ENCODE measurements around the gene ASH1L. TPM values are rescaled to one million over a fixed set of nuclear protein-coding genes. Genes with fewer than 3 reads are reported as not detected.
"Not testable (repeated sequence)": the region's sequence is repeated elsewhere in the genome, so short reads cannot be mapped to it uniquely, and the experiment has no call there.

Gene ASH1L
- polyA plus RNA-seq, 3 donors: 5.6 to 13.6 (median 12.0) TPM

GRCh38 chr1:155300553-155301329 lies 261.9 kb downstream of the ASH1L start:
- WGBS, 3 donors: 81 to 87% (median 85%) methylated on average over 9 of the region's 9 CpGs
- no peak overlapping the region for H3K27ac ChIP-seq (ENCODE audit: low read depth, low read length)

- 88 to 95% (median 95%) methylated on average over 8 of the region's 8 CpGs for WGBS, 3 donors
These were observed 262.6 kb downstream of the ASH1L start for GRCh38 chr1:155300024-155300423.

GRCh38 chr1:155297384-155297783 lies 265.2 kb downstream of the ASH1L start:
- WGBS, 3 donors: 69 to 76% (median 70%) methylated on average over 7 of the region's 7 CpGs
- H3K27ac ChIP-seq (ENCODE audit: low read depth, low read length): no peak overlapping the region

More at GRCh38 chr1:155300024-155300423, 262.6 kb downstream of the ASH1L start:
- no peak overlapping the region for H3K27ac ChIP-seq (ENCODE audit: low read depth, low read length)

- H3K27ac ChIP-seq (ENCODE audit: low read depth, low read length): no peak overlapping the region
- WGBS, 3 donors: 58 to 93% (median 93%) methylated on average over 3 of the region's 3 CpGs
These were observed 265.9 kb downstream of the ASH1L start for GRCh38 chr1:155296661-155297060.

GRCh38 chr1:155295942-155296267 lies 266.7 kb downstream of the ASH1L start:
- WGBS, 3 donors: 78 to 92% (median 91%) methylated on average over 7 of the region's 7 CpGs
- H3K27ac ChIP-seq (ENCODE audit: low read depth, low read length): no peak overlapping the region

GRCh38 chr1:155295183-155295941 lies 267.2 kb downstream of the ASH1L start:
- no peak overlapping the region for H3K27ac ChIP-seq (ENCODE audit: low read depth, low read length)
- 12 to 18% (median 15%) methylated on average over 45 to 47 of the region's 47 CpGs for WGBS, 3 donors

GRCh38 chr1:155294520-155295182 lies 268.0 kb downstream of the ASH1L start:
- no peak overlapping the region for H3K27ac ChIP-seq (ENCODE audit: low read depth, low read length)
- 32 to 39% (median 37%) methylated on average over 41 to 46 of the region's 46 CpGs for WGBS, 3 donors

GRCh38 chr1:155293086-155293749 lies 269.4 kb downstream of the ASH1L start:
- WGBS, 3 donors: 80 to 90% (median 89%) methylated on average over 17 of the region's 17 CpGs
- no peak overlapping the region for H3K27ac ChIP-seq (ENCODE audit: low read depth, low read length)

- WGBS, 3 donors: 77 to 85% (median 83%) methylated on average over 10 of the region's 10 CpGs
- not testable (repeated sequence) for H3K27ac ChIP-seq (ENCODE audit: low read depth, low read length)
These were observed 271.6 kb downstream of the ASH1L start for GRCh38 chr1:155291006-155291405.

GRCh38 chr1:155287987-155288543 lies 274.5 kb downstream of the ASH1L start:
- WGBS, 3 donors: 89 to 93% (median 91%) methylated on average over 21 of the region's 21 CpGs
- H3K27ac ChIP-seq (ENCODE audit: low read depth, low read length): no peak overlapping the region

- WGBS, 3 donors: 91 to 99% (median 94%) methylated on average over 2 of the region's 2 CpGs
- no peak overlapping the region for H3K27ac ChIP-seq (ENCODE audit: low read depth, low read length)
These were observed 276.1 kb downstream of the ASH1L start for GRCh38 chr1:155286544-155286943.

- 86 to 95% (median 94%) methylated on average over 18 of the region's 18 CpGs for WGBS, 3 donors
These were observed 277.0 kb downstream of the ASH1L start for GRCh38 chr1:155285631-155286044.

More at GRCh38 chr1:155285631-155286044, 277.0 kb downstream of the ASH1L start:
- no peak overlapping the region for H3K27ac ChIP-seq (ENCODE audit: low read depth, low read length)

Other genes starting within 250 kb of the ASH1L start
- gene RUSC1, start 241.9 kb downstream of the ASH1L start, polyA plus RNA-seq: 10 to 100 TPM; 15.4 to 30.0 (median 17.6) TPM
- gene MSTO1, start 47.4 kb upstream of the ASH1L start, polyA plus RNA-seq: 10 to 100 TPM; 12.4 to 25.9 (median 14.9) TPM
- gene YY1AP1, start 126.0 kb upstream of the ASH1L start, polyA plus RNA-seq: 10 to 100 TPM; 20.8 to 38.3 (median 32.3) TPM
- gene DAP3, start 126.3 kb upstream of the ASH1L start, polyA plus RNA-seq: 10 to 100 TPM; 47.6 to 83.3 (median 83.2) TPM